GM21737 (cell line): ENCODE data around the gene PALD1.

Experiments used
- ATAC-seq: cut with Tn5 transposase; IDR thresholded peaks from one replicate; pipeline ENCODE4 v1.9.1; 2021; ENCODE audit warnings: mild to moderate bottlenecking, moderate library complexity; ENCODE audit not compliant: unreplicated experiment

The PALD1 gene

GRCh38 chr10:70478191-70479164 lies at the start of gene PALD1:
PALD1 (plus strand) TSS chr10:70478767; CDS start chr10:70525952, 47,185 bp downstream.
- ATAC-seq = no peak

DNA sequence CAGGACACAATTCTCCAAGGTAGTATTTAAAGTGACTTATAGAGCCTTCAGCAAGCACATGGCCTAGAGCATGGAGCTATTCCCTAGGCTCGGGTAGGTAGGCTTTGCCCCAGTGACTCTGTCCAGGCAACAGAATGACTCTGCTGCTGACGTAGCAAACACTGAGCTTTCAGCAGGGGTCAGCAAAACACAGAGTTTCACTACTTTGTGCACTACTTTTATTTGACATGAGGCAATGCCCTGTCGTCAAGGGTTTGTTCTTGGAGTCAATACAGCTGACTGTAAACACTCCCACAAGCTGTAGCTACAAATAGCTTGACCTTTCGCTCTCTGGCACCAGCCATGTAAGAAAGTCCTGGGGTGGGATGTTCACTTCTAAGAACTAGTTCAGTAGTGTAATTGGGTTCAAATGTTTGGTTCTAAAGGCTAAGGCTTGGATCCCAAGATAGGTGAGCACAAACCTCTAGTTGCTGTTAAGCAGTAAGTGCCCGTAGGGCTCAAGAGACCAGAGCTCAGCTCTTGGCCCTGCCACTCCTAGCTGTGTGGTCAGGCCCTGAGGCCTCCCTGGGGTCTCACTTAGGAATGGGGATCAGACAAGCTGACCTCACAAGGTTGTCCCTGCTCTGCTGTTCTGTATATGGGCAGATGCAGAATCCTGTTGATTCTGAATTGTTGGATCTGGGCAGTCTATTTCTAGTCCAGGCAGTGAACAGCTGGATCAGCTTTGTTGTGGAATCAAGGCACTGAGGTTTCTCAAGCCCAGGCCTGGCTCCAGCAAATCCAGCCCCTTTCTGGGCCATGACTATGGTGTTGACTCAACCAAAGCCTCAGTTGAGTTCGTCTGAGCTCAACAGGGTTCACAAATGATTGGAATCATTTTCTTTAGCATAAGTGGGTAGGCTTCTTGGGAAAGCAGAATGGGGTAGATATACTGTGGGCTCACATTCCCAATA lies 47.8 kb upstream of the PALD1 start:
- no peak for ATAC-seq

DNA sequence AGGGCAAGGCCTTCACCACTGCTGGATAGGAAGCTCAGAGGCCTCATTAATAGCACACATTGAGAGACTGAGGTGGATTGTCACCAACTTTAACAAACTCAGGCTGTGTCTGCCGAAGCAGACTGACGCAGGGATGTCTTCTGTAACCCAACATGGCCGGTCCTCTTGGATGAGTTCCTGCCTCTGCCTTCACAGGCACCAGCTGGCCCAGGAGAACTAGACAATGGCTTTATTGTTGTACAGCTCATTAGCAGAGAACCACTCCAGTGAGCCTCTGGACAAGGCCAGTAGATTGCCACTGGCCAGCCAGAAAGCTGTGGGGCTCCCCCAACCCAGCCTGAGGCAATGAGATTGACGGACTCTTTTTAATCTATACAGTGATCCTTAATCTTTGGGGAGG lies 46.5 kb upstream of the PALD1 start:
- ATAC-seq = no peak

DNA sequence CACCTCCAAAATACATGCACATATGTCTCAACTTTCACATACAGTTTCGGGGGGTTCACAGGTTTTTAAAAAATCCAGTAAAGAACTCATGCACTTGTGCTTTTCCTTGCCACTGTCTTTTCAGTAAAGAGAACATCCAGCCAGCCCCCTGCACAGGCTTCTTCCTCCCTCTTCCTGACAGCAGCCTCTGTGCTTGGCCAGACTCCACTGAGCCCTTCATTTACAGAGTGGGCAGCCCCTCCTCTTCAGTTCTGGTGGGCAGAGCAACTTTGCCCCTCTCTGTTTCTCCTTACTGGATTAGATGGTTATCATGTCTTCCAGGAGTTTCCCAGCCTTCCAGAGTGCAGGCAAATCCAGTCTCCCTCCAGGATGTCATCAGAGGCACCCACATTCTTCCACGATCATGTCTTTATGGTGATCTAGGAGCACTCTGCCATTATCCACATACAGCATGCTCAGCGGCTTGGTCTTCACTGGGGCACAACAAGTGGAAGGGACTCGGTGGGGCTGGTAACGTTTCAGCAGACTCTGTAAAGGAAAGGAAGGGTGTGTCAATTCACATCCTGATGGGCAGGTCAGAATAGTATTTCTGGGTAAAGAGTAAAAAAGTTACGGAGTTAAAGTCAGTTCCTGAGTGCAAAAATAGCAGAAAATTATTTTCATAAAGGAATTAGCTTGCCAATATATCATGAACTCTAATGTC lies 45.9 kb upstream of the PALD1 start:
- ATAC-seq = no peak

- ATAC-seq = no peak
Measured at GRCh38 chr10:70433581-70434280, 44.8 kb upstream of the PALD1 start.

DNA sequence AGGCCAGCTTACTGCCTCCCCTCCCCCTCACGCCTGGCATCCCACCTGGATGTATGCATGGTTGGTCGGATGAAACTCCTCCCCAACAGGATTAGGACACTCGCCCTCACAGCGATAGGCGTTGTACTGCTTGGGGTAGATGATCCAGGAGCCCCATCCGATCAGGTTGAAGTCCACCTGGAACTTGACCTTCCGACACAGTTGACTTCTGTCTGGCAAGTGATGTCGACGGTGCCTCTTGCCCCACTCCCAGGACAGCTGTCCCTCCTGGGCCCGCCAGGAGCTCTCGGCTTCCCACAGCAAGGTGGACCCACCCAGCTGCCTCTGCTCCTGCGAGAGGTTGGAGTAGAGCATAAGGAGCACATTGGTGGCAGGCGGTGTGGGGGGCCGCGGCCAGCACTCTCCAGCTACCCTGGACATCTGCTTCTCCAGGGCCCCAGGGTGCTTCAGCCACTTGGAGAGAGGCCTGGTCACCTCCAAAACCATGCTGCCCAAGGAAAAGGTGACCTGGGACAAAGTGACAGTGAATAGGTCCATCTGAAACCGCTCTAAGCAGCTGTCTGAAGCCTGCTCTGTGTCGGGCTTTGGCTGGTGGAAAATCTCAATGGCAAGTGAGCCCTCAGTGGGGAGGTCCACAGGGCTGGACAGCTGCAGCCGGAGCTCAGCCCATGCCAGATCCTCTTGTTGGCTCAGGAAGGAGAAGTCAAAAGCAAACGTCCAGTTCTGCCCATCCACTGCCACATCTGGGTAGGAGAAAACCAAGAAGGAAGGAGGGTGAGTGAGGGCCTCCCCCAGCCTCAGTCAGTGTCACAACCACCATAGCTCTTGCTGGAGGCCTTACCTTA lies 43.1 kb upstream of the PALD1 start:
- ATAC-seq = no peak

- no peak for ATAC-seq
Measured at GRCh38 chr10:70437721-70438120, 40.8 kb upstream of the PALD1 start.

DNA sequence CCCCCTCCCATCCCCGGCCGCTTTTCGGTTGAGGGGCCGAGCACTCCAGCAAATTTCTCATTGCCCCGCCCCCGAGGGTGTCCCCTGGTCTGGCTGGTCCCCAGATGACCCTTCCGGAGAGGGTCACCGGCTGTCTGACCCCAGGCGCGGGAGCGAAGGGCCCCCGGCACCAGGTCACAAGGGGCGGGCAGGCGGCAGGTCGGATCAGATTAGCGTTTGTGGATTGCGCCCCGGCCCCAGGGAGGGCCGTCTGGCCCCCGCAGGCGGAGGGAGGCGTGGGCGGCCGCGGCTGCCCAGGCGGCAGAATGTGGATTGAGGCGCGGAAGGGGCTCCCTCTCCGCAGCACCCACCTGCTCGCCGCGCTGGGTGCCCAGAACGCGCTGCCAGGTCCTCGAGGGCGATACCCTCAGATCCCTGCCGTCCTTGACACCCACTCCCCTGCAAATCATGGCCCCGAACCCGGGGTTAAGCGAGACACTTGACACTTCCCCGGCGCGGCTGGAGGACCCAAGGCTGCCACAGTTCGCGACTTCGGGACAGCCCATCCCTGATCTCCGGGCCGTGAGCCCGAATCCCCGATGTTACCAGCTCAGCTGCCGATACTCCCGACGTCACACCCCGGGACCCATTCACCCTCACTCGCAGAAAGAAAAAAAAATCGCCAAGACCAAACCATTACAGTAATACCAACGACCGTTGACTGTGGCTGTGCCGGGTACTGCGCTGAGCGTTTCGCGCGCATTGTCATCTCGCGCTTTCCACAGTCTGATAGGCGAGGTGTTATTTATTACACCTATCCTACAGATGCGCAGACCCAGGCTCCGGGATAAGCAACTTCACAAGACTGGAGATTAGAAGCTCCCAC lies 38.0 kb upstream of the PALD1 start:
- ATAC-seq = no peak

GRCh38 chr10:70441161-70441894 lies 37.2 kb upstream of the PALD1 start, which contains the start of gene NODAL:
NODAL (minus strand) TSS chr10:70441681; CDS start chr10:70441667, 14 bp downstream.
- no peak for ATAC-seq

- no peak for ATAC-seq
Measured at GRCh38 chr10:70441895-70442309, 36.7 kb upstream of the PALD1 start.

- ATAC-seq = no peak
Measured at GRCh38 chr10:70442332-70442988, 36.1 kb upstream of the PALD1 start.

GRCh38 chr10:70444744-70445143 lies 33.8 kb upstream of the PALD1 start:
- no peak for ATAC-seq

- no peak for ATAC-seq
Measured at GRCh38 chr10:70445718-70446657, 32.6 kb upstream of the PALD1 start.

- ATAC-seq = no peak
Measured at GRCh38 chr10:70448236-70448635, 30.3 kb upstream of the PALD1 start.

DNA sequence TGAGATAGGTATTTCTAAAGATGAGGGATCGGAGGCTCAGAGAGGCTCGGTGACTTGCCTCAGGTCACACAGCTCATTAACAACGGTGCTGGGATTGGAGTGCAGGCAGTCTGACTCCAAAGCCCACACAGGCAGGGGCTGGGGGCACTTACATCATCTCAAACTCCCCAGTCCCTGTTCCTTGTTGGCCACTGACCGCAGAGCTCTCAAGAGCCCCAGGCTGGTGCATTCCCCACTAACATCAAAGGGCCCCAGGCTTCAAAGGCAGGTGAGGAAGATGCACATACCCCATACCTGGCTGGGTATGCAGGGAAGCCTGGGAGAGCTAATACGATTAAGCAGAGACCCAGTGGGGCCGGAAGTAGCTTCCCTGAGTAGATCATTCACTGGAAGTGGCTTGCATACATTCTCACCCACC lies 23.3 kb upstream of the PALD1 start:
- ATAC-seq = no peak

GRCh38 chr10:70456164-70456563 lies 22.4 kb upstream of the PALD1 start:
- ATAC-seq = no peak
